BLaER1 (cell line): Measurements from ENCODE around the gene CMTM5.

ENCODE experiments used
- H3K27ac ChIP-seq: shearing (Covaris generic); formaldehyde crosslinking; 2 replicates; pipeline ENCODE4 v1.8.1; 2022
- H3K27me3 ChIP-seq: shearing (Covaris generic); formaldehyde crosslinking; 2 replicates; pipeline ENCODE4 v1.8.1; 2022
- H3K36me3 ChIP-seq: shearing (Covaris generic); formaldehyde crosslinking; 2 replicates; pipeline ENCODE4 v1.8.1; 2022
- H3K4me1 ChIP-seq: shearing (Covaris generic); formaldehyde crosslinking; 2 replicates; pipeline ENCODE4 v1.8.1; 2022
- H3K4me2 ChIP-seq: shearing (Covaris generic); formaldehyde crosslinking; 2 replicates; pipeline ENCODE4 v1.8.1; 2022
- H3K4me3 ChIP-seq: shearing (Covaris generic); formaldehyde crosslinking; 2 replicates; pipeline ENCODE4 v1.8.1; 2022
- H3K9ac ChIP-seq: shearing (Covaris generic); formaldehyde crosslinking; 2 replicates; pipeline ENCODE4 v1.8.1; 2022
- H3K9me3 ChIP-seq: shearing (Covaris generic); formaldehyde crosslinking; 2 replicates; pipeline ENCODE4 v1.8.1; 2022
- H4K20me1 ChIP-seq: shearing (Covaris generic); formaldehyde crosslinking; 2 replicates; pipeline ENCODE4 v1.8.1; 2022
- Cebpa-rat ChIP-seq: shearing (Covaris generic); IDR thresholded peaks from 2 replicates; pipeline ENCODE4 v1.8.1; 2022

The CMTM5 gene

GRCh38 chr14:23358042-23358441, 18.8 kb upstream of the CMTM5 start:
- no peaks in the 10 kb centered on the region for H3K27me3 ChIP-seq
- no peak for TF ChIP-seq Cebpa-rat
- no peak overlapping the region for H3K27ac ChIP-seq
- 0 out of 2 replicates have a peak, but pooled peaks cover 5% of the 10 kb centered on the region for H3K4me1 ChIP-seq
- no peaks in the 10 kb centered on the region for H4K20me1 ChIP-seq
- H3K9me3 ChIP-seq, result no peaks in the 10 kb centered on the region
- H3K9ac ChIP-seq, result no peak overlapping the region
- no peaks in the 10 kb centered on the region for H3K36me3 ChIP-seq
- H3K4me2 ChIP-seq, result no peak overlapping the region
- H3K4me3 ChIP-seq, result no peak overlapping the region

DNA sequence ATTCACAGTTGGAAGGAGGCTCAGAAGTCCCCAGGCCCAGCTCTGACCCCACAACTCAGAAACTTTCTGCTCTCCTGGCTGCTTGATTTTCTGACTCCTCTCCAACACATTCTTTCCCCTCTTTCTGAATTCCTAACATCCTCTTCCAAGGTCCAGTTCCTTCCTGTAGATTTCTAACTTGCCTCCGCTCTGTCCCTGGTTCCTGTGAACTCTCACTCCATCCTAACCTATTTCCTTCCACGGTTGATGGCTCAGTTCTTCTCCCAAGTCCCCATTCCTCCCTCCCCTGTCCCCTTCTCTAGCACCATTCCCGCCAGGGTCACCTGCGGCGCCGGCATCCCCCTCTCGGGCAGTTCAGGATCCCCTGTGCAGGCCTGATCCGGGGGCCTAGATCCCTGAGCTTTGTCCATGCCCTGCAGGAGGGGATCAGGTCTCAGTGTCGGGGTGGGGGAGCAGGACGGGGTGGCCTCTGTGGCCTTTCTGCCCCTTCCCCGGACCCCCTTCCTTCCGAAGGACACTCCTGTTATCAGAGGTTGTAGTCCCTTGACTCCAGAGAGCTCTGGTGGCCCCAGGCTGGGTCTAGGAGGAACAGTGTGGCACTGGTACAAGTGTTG, 18.2 kb upstream of the CMTM5 start:
- no peak overlapping the region for H3K9ac ChIP-seq
- no peaks in the 10 kb centered on the region for H3K9me3 ChIP-seq
- TF ChIP-seq Cebpa-rat, result no peak
- H3K4me2 ChIP-seq, result no peak overlapping the region
- no peaks in the 10 kb centered on the region for H3K27me3 ChIP-seq
- no peak overlapping the region for H3K4me3 ChIP-seq
- H3K36me3 ChIP-seq, result no peaks in the 10 kb centered on the region
- H3K4me1 ChIP-seq, result peaks cover 9% of the 10 kb centered on the region; the same call in 1 of the 2 replicates
- H3K27ac ChIP-seq, result no peak overlapping the region
- no peaks in the 10 kb centered on the region for H4K20me1 ChIP-seq

DNA sequence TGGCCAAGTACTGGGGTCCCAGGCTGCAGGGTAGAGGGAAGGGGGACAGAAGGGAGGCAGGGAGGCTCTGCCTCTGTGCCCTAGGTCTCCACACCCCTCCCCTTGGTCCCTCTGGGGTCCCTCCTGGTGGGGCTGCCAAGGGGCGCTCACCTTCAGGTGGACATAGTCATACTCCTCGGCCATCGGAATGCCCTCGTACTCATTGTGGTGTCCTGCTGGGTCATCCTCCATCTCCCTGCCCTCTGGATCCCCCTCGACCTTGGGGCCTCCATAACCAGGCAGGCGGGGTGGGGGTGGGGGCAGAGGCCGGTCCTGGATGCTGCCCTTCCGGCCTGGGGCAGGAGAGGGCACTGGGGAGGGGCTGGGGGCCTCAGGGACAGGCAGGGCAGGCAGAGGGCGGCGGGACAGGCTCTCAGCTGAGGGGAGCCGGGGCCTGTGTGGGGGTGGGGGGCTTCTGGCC, 17.6 kb upstream of the CMTM5 start:
- Histone ChIP-seq H3K27me3 (peaks cover 4% of the 10 kb centered on the region; the same call in 1 of the 2 replicates), H3K9me3 (no peaks in the 10 kb centered on the region), H4K20me1 (no peaks in the 10 kb centered on the region), H3K27ac (no peak overlapping the region), H3K4me1 (peaks cover 10% of the 10 kb centered on the region; the same call in 1 of the 2 replicates), H3K9ac (no peak overlapping the region), H3K4me2 (no peak overlapping the region), H3K36me3 (no peaks in the 10 kb centered on the region), H3K4me3 (no peak overlapping the region)
- TF ChIP-seq Cebpa-rat, result no peak

- peaks cover 11% of the 10 kb centered on the region for H3K27me3 ChIP-seq
- H3K9me3 ChIP-seq, result no peaks in the 10 kb centered on the region; the same call in 1 of the 2 replicates
Measured at GRCh38 chr14:23359722-23360447, 17.0 kb upstream of the CMTM5 start.

GRCh38 chr14:23360496-23360895, 16.4 kb upstream of the CMTM5 start:
- H3K9ac ChIP-seq, result no peak overlapping the region
- no peak overlapping the region for H3K4me2 ChIP-seq
- peaks cover 6% of the 10 kb centered on the region for H3K9me3 ChIP-seq
- H3K27ac ChIP-seq, result no peak overlapping the region
- TF ChIP-seq Cebpa-rat, result no peak
- H3K4me3 ChIP-seq, result no peak overlapping the region
- H3K27me3 ChIP-seq, result peaks cover 17% of the 10 kb centered on the region
- no peaks in the 10 kb centered on the region for H3K36me3 ChIP-seq
- H3K4me1 ChIP-seq, result peaks cover 10% of the 10 kb centered on the region; the same call in 1 of the 2 replicates
- no peaks in the 10 kb centered on the region for H4K20me1 ChIP-seq

More at GRCh38 chr14:23359722-23360447, 17.0 kb upstream of the CMTM5 start:
- H3K36me3 ChIP-seq, result no peaks in the 10 kb centered on the region
- H4K20me1 ChIP-seq, result no peaks in the 10 kb centered on the region
- TF ChIP-seq Cebpa-rat, result no peak
- H3K9ac ChIP-seq, result no peak overlapping the region
- no peak overlapping the region for H3K4me3 ChIP-seq
- H3K4me1 ChIP-seq, result peaks cover 10% of the 10 kb centered on the region; the same call in 1 of the 2 replicates
- no peak overlapping the region for H3K4me2 ChIP-seq
- no peak overlapping the region for H3K27ac ChIP-seq

GRCh38 chr14:23361320-23361719, 15.5 kb upstream of the CMTM5 start:
- no peaks in the 10 kb centered on the region for H3K36me3 ChIP-seq
- peaks cover 23% of the 10 kb centered on the region for H3K27me3 ChIP-seq
- no peak overlapping the region for H3K9ac ChIP-seq
- H3K4me3 ChIP-seq, result no peak overlapping the region
- no peak for TF ChIP-seq Cebpa-rat
- H3K9me3 ChIP-seq, result peaks cover 10% of the 10 kb centered on the region
- H3K4me2 ChIP-seq, result no peak overlapping the region
- H4K20me1 ChIP-seq, result no peaks in the 10 kb centered on the region
- H3K27ac ChIP-seq, result no peak overlapping the region
- H3K4me1 ChIP-seq, result peaks cover 10% of the 10 kb centered on the region; the same call in 1 of the 2 replicates

DNA sequence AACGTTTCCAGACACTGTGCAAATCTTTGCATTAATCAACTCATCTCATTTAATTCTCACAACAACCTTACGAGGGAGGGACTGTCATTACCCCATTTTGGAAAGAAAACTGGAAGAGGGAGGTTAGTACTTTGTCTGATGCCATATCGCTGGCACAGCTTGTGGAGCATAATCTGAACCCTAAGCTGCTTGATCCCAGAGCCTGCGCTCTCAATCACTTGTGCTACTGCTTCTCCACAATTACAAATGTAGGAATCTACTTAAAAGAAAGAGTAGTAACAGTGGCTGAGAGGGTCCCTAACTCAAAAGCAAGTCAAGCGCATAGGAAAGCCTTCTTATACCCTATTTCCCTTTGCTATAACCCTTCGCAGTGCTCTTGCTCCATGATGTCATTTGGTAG, 15.1 kb upstream of the CMTM5 start:
- Histone ChIP-seq H3K4me3 (no peak overlapping the region), H4K20me1 (no peaks in the 10 kb centered on the region), H3K4me2 (no peak overlapping the region), H3K9ac (no peak overlapping the region), H3K27ac (no peak overlapping the region), H3K36me3 (no peaks in the 10 kb centered on the region), H3K27me3 (peaks cover 23% of the 10 kb centered on the region), H3K9me3 (peaks cover 10% of the 10 kb centered on the region), H3K4me1 (peaks cover 10% of the 10 kb centered on the region; the same call in 1 of the 2 replicates)
- no peak for TF ChIP-seq Cebpa-rat

DNA sequence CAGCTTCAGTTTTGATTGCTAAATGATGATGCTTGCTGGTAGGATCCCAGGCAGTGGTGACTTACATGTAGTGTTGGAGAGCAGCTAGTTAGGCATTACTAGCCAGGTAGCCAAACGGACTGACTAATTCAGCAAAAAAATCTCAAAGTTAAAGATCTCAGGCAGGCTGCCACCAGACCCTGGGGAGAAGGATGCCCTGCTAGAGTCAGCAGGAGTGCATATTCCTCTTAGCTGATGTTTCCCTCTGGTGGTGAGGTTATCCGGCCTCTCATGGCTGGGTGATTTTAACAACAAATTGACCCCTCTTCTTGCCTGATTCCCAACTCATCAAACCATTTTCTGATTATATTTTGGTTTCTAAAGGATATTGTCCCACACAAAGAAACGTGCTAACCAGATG, 14.6 kb upstream of the CMTM5 start:
- Histone ChIP-seq H3K27me3 (peaks cover 23% of the 10 kb centered on the region), H3K36me3 (no peaks in the 10 kb centered on the region)

GRCh38 chr14:23364164-23365035, 12.4 kb upstream of the CMTM5 start:
- H3K4me1 ChIP-seq, result peaks cover 10% of the 10 kb centered on the region; the same call in 1 of the 2 replicates
- H3K9ac ChIP-seq, result no peak overlapping the region
- H4K20me1 ChIP-seq, result no peaks in the 10 kb centered on the region
- peaks cover 10% of the 10 kb centered on the region for H3K9me3 ChIP-seq
- H3K36me3 ChIP-seq, result no peaks in the 10 kb centered on the region
- no peak overlapping the region for H3K4me2 ChIP-seq
- H3K27ac ChIP-seq, result no peak overlapping the region
- H3K4me3 ChIP-seq, result no peak overlapping the region
- TF ChIP-seq Cebpa-rat, result no peak
- H3K27me3 ChIP-seq, result peaks cover 23% of the 10 kb centered on the region

More for the DNA sequence above, 14.6 kb upstream of the CMTM5 start:
- Histone ChIP-seq H3K4me1 (peaks cover 10% of the 10 kb centered on the region; the same call in 1 of the 2 replicates), H3K27ac (no peak overlapping the region), H3K9me3 (peaks cover 10% of the 10 kb centered on the region), H3K9ac (no peak overlapping the region), H3K4me3 (no peak overlapping the region), H4K20me1 (no peaks in the 10 kb centered on the region), H3K4me2 (no peak overlapping the region)
- no peak for TF ChIP-seq Cebpa-rat
